Peyer's patch (tissue), 4 donors: Measurements from ENCODE around the gene DPCD.

Experiments used
- POLR2A ChIP-seq, 2 donors: fragments of 450-650 bp; IDR thresholded peaks; one replicate each; pipeline ENCODE4 v1.5.1; 2017; ENCODE audit warnings: antibody characterized with exemption in 2 of 2, mild to moderate bottlenecking in 2 of 2, moderate library complexity in 2 of 2
- TF ChIP-seq, protein P1 (sequence below), 6 experiments: fragments of 450-650 bp in 4 of 6; fragments of 200-600 bp in 2 of 6; sonication (generic) in 1 of 6; IDR thresholded peaks; one replicate each; pipeline ENCODE4 v1.5.1; 2017 to 2019; ENCODE audit warnings: antibody characterized with exemption in 6 of 6, mild to moderate bottlenecking in 3 of 6, moderate library complexity in 1 of 6

DNA sequence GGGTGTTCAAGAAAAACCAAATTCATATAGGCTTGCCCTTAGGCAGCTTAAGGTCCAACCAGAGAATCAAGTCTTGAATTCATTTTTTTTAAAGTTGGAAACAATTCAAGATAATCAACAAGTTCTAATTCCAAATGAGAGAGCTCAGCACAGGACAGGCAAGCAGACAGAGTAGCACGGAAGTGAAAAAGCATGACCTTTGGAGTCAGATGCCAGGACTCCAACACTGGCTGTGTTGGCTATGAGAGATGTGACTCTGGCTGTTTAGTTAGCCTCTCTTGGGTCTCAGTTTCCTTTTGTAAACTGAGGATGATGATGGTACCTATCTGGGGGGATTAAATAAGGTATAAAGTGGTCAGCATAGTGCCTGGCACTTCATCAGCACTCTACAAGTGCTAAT lies 57.5 kb downstream of the DPCD start:
- TF ChIP-seq, protein P1, sequence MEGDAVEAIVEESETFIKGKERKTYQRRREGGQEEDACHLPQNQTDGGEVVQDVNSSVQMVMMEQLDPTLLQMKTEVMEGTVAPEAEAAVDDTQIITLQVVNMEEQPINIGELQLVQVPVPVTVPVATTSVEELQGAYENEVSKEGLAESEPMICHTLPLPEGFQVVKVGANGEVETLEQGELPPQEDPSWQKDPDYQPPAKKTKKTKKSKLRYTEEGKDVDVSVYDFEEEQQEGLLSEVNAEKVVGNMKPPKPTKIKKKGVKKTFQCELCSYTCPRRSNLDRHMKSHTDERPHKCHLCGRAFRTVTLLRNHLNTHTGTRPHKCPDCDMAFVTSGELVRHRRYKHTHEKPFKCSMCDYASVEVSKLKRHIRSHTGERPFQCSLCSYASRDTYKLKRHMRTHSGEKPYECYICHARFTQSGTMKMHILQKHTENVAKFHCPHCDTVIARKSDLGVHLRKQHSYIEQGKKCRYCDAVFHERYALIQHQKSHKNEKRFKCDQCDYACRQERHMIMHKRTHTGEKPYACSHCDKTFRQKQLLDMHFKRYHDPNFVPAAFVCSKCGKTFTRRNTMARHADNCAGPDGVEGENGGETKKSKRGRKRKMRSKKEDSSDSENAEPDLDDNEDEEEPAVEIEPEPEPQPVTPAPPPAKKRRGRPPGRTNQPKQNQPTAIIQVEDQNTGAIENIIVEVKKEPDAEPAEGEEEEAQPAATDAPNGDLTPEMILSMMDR (IDR thresholded peaks at IDR 0.05), result no peak
- no peak for TF ChIP-seq POLR2A (IDR thresholded peaks at IDR 0.05)
